Endothelial cell of umbilical vein (primary cell): Measurements from ENCODE around the gene TFDP1. TPM values are rescaled to one million over a fixed set of nuclear protein-coding genes. Genes with fewer than 3 reads are reported as not detected.

ENCODE experiments used
- BruUV-seq: library from RNA; stranded (reverse); fragments of 400-500 nt; replicated peaks from 2 replicates; lab custom pipeline; 2021; lab: Mats Ljungman, UMichigan
- CTCF ChIA-PET: fragments of 300-600, 350-600 bp; sonication (Branson Sonifier 250); formaldehyde crosslinking; loops from one replicate; lab custom pipeline; 2021; ENCODE audit warnings: antibody characterized with exemption, inconsistent platforms; lab: Charles Lee
- POLR2A ChIA-PET: fragments of 300-600, 350-600 bp; sonication (Branson Sonifier 250); formaldehyde crosslinking; loops from one replicate; lab custom pipeline; 2021; ENCODE audit warnings: antibody characterized with exemption, inconsistent platforms; lab: Charles Lee
- DNase-seq: peaks from one replicate; pipeline ENCODE4 v3.0.0-alpha.2; 2011; ENCODE audit warnings: low read depth, low spot score
- FAIRE-seq: peaks from 2 replicates; lab custom pipeline; 2011; peaks lifted over from hg19 to GRCh38; lab: Jason Lieb, UNC
- H2AFZ ChIP-seq: 2 replicates; pipeline ENCODE4 v1.6.0; 2012; ENCODE audit warnings: low read depth, low read length, control low read depth, inconsistent platforms
- H3K27ac ChIP-seq: 2 replicates; pipeline ENCODE4 v1.5.1; 2011; ENCODE audit warnings: low read depth, mild to moderate bottlenecking, control low read depth, low read length, moderate library complexity; ENCODE audit not compliant: insufficient read depth
- H3K27me3 ChIP-seq, 2 experiments: 2 replicates each; pipeline versions ENCODE4 v1.6.0 to v1.6.1; 2011; ENCODE audit warnings: low read length in 2 of 2, mixed read lengths in 1 of 2; ENCODE audit not compliant: control insufficient read depth in 2 of 2, insufficient read depth in 2 of 2
- H3K36me3 ChIP-seq, 2 experiments: 2 replicates in 1 of 2; 3 replicates in 1 of 2; pipeline ENCODE4 v1.5.1; 2011; ENCODE audit warnings: low read length in 2 of 2, mild to moderate bottlenecking in 1 of 2, moderate library complexity in 1 of 2; ENCODE audit not compliant: control insufficient read depth in 2 of 2, insufficient read depth in 2 of 2; ENCODE audit errors: extremely low read depth in 1 of 2
- H3K4me1 ChIP-seq: 3 replicates; pipeline ENCODE4 v1.5.1; 2011; ENCODE audit warnings: mild to moderate bottlenecking, low read length; ENCODE audit not compliant: control insufficient read depth, insufficient read depth; ENCODE audit errors: extremely low read depth
- H3K4me2 ChIP-seq: 2 replicates; pipeline ENCODE4 v1.6.1; 2011; ENCODE audit warnings: low read length, control low read depth, mixed read lengths; ENCODE audit not compliant: insufficient read depth
- H3K4me3 ChIP-seq, 3 experiments: fragments of 200-600 bp in 1 of 3; sonication (generic), shearing (Covaris generic) in 1 of 3; replicated peaks in 1 of 3; 2 replicates each; pipeline ENCODE4 v1.5.1; 2011 to 2016; ENCODE audit warnings: control low read depth in 3 of 3, low read length in 3 of 3, mild to moderate bottlenecking in 2 of 3, inconsistent platforms in 1 of 3, low read depth in 1 of 3, moderate library complexity in 1 of 3; ENCODE audit not compliant: insufficient read depth in 1 of 3
- H3K79me2 ChIP-seq: 2 replicates; pipeline ENCODE4 v1.6.0; 2012; ENCODE audit warnings: low read length, inconsistent platforms; ENCODE audit not compliant: control insufficient read depth, insufficient read depth
- H3K9ac ChIP-seq: replicated peaks from 2 replicates; pipeline ENCODE3; 2011; ENCODE audit warnings: low read length, control low read depth; ENCODE audit not compliant: insufficient read depth; ENCODE audit errors: extremely low read depth
- H3K9me1 ChIP-seq: replicated peaks from 3 replicates; pipeline ENCODE4 v1.6.0; 2011; ENCODE audit warnings: mild to moderate bottlenecking, low read length; ENCODE audit not compliant: control insufficient read depth, insufficient read depth; ENCODE audit errors: extremely low read depth
- H3K9me3 ChIP-seq: replicated peaks from 2 replicates; pipeline ENCODE4 v1.5.1; 2012; ENCODE audit warnings: low read length, inconsistent platforms; ENCODE audit not compliant: control insufficient read depth, insufficient read depth
- H4K20me1 ChIP-seq: replicated peaks from 2 replicates; pipeline ENCODE3; 2011; ENCODE audit warnings: mild to moderate bottlenecking, low read length; ENCODE audit not compliant: control insufficient read depth, insufficient read depth; ENCODE audit errors: extremely low read depth
- EZH2 ChIP-seq: IDR thresholded peaks from 2 replicates; pipeline ENCODE4 v1.6.1; 2012; ENCODE audit warnings: borderline replicate concordance, low read depth, mild to moderate bottlenecking, moderate library complexity, low read length, inconsistent platforms; ENCODE audit not compliant: severe bottlenecking
- FOS ChIP-seq: IDR thresholded peaks from 2 replicates; pipeline ENCODE4 v1.6.1; 2011; ENCODE audit warnings: mild to moderate bottlenecking, low read length, moderate library complexity, borderline replicate concordance; ENCODE audit not compliant: insufficient read depth
- GATA2 ChIP-seq: IDR thresholded peaks from 2 replicates; pipeline ENCODE4 v1.7.0; 2011; ENCODE audit warnings: low read depth, mild to moderate bottlenecking, moderate library complexity, mixed read lengths, low read length; ENCODE audit not compliant: insufficient read length, insufficient read depth
- JUN ChIP-seq: IDR thresholded peaks from 2 replicates; pipeline ENCODE4 v1.6.1; 2011; ENCODE audit warnings: borderline replicate concordance, low read depth; ENCODE audit not compliant: insufficient read length, insufficient read depth
- MYC ChIP-seq: IDR thresholded peaks from one replicate; pipeline ENCODE4 v1.6.1; 2011; ENCODE audit warnings: mild to moderate bottlenecking, low read depth, low read length
- POLR2A ChIP-seq: IDR thresholded peaks from 2 replicates; pipeline ENCODE4 v1.6.1; 2012; ENCODE audit warnings: low read depth, mild to moderate bottlenecking, control low read depth, low read length
- POLR2AphosphoS5 ChIP-seq: IDR thresholded peaks from 2 replicates; pipeline ENCODE4 v1.6.1; 2012; ENCODE audit warnings: low read depth, mild to moderate bottlenecking, control low read depth, low read length, moderate library complexity; ENCODE audit not compliant: insufficient read depth
- dilution Hi-C: fragments of 300-500 bp; cut with MboI; formaldehyde crosslinking; loops from one replicate; pipeline ENCODE4 v1.15.0; 2019; ENCODE audit warnings: low sequenced_read_pairs; ENCODE audit not compliant: extremely low pct_ligation_motif_present
- intact Hi-C: fragments of 100-400 bp; cut with micrococcal nuclease; formaldehyde crosslinking; loops from one replicate; pipeline ENCODE4 v1.10.0; 2022
- polyA plus RNA-seq, 4 experiments: library from polyadenylated mRNA; depleted of rRNA in 3 of 4; stranded (reverse) in 3 of 4; unstranded in 1 of 4; fragments of >200 nt; gene quantifications; 2 replicates each; pipeline versions ENCODE4 v1.2.1 to v1.2.3, GENCODE V29; 2011 to 2012; ENCODE audit warnings: missing spikeins in 1 of 4
- total RNA-seq: library from RNA; stranded (reverse); gene quantifications from 2 replicates; pipeline ENCODE4 v1.2.3, GENCODE V29; 2021
- TF ChIP-seq, protein P1 (sequence below): IDR thresholded peaks from 2 replicates; pipeline ENCODE4 v1.6.1; 2011; ENCODE audit not compliant: insufficient read depth, insufficient read length
- TF ChIP-seq, protein P2 (sequence below), 2 donors: IDR thresholded peaks; 1 replicate in 1 of 2; 2 replicates in 1 of 2; pipeline ENCODE4 v1.5.1; 2011; ENCODE audit warnings: low read length in 2 of 2, mild to moderate bottlenecking in 2 of 2, moderate library complexity in 2 of 2, control low read depth in 1 of 2, inconsistent platforms in 1 of 2, low read depth in 1 of 2; ENCODE audit not compliant: insufficient read depth in 1 of 2; ENCODE audit errors: extremely low read depth in 1 of 2

The TFDP1 gene
- total and polyA plus RNA-seq, 2 donors (not counting 3 experiments of a cell fraction or from before 2014, with no cell fraction given), result 64.3 to 137 TPM

DNA sequence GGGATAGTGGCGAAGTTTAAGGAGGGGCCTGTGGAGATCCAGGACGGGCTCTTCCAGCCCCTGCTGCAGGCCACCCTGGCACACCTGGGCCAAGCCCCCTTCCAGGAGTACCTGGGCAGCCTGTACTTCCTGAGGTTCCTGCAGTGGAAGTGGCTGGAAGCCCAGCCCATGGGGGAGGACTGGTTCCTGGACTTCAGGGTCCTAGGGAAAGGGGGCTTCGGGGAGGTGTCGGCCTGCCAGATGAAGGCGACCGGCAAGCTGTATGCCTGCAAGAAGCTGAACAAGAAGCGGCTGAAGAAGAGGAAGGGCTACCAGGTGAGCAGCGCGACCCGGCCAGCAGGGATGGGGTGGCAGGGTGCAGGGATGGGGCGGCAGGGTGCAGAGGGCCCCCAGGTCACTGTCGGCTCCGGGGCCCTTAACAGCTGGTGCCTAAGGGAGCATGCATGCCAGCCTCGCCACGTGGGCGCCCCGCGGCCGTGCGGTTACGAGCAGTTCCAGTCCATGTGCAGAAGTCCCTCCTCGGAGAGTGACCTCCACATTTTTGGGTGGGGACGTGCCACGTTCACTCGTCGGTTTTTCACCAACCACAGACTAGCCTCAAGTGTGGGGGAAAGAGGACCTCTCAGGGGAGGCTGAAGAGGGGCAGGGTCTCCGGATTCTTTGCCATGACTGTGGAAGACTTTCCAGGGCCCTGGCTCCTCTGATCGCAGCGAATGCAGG lies 83.4 kb downstream of the TFDP1 start:
- no peak for TF ChIP-seq EZH2
- TF ChIP-seq FOS, result no peak
- TF ChIP-seq, protein P1, sequence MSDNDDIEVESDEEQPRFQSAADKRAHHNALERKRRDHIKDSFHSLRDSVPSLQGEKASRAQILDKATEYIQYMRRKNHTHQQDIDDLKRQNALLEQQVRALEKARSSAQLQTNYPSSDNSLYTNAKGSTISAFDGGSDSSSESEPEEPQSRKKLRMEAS, result no peak
- no peak for TF ChIP-seq GATA2
- TF ChIP-seq, protein P2, sequence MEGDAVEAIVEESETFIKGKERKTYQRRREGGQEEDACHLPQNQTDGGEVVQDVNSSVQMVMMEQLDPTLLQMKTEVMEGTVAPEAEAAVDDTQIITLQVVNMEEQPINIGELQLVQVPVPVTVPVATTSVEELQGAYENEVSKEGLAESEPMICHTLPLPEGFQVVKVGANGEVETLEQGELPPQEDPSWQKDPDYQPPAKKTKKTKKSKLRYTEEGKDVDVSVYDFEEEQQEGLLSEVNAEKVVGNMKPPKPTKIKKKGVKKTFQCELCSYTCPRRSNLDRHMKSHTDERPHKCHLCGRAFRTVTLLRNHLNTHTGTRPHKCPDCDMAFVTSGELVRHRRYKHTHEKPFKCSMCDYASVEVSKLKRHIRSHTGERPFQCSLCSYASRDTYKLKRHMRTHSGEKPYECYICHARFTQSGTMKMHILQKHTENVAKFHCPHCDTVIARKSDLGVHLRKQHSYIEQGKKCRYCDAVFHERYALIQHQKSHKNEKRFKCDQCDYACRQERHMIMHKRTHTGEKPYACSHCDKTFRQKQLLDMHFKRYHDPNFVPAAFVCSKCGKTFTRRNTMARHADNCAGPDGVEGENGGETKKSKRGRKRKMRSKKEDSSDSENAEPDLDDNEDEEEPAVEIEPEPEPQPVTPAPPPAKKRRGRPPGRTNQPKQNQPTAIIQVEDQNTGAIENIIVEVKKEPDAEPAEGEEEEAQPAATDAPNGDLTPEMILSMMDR (IDR thresholded peaks at IDR 0.05; ENCODE audit: extremely low read depth in 1 of 2, insufficient read depth in 1 of 2, low read depth in 1 of 2, low read length in 2 of 2), result no peak
- TF ChIP-seq JUN, result no peak
- no peak for TF ChIP-seq POLR2AphosphoS5
- TF ChIP-seq POLR2A, result no peak
- no peak for TF ChIP-seq MYC
- CTCF ChIA-PET, result interaction anchor here (0.5 to 2.6 kb wide), 2 partner anchors 57 to 218 kb away, joined by 4 to 10 read pairs; no protein-coding TSS in a partner anchor
- intact Hi-C loops, result no loop called here

More for the DNA sequence above, 83.4 kb downstream of the TFDP1 start:
- Histone ChIP-seq H2AFZ (no peak overlapping the region), H3K27me3 (peaks cover 0 to 2% of the 10 kb centered on the region in 2 experiments), H3K4me1 (no peaks in the 10 kb centered on the region), H3K4me2 (no peak overlapping the region), H3K9me1 (no peaks in the 10 kb centered on the region), H3K9ac (no peak overlapping the region), H4K20me1 (no peaks in the 10 kb centered on the region), H3K27ac (no peak overlapping the region), H3K9me3 (no peaks in the 10 kb centered on the region), H3K4me3 (no peak overlapping the region), H3K79me2 (no peaks in the 10 kb centered on the region), H3K36me3 (no peaks in the 10 kb centered on the region)
- FAIRE-seq (no peak), DNase-seq (no peak)
- dilution Hi-C loops, result no loop called here
- no TSS peak for BruUV-seq
- POLR2A ChIA-PET, result no interaction called here
